HUES6 (cell line): ENCODE results near the gene CENPL.
A peak's percentile ranks its signal among the peaks of the same experiment; 100 is the strongest.
"Not testable (repeated sequence)": the region's sequence is repeated elsewhere in the genome, so short reads cannot be mapped to it uniquely, and the experiment has no call there.

Experiments used
- H3K27ac ChIP-seq: 2 replicates; pipeline ENCODE4 v1.7.0; 2013; ENCODE audit warnings: low read depth, mild to moderate bottlenecking, low read length, inconsistent platforms
- H3K27me3 ChIP-seq: 2 replicates; pipeline ENCODE4 v1.6.1; 2013; ENCODE audit warnings: low read length; ENCODE audit not compliant: control insufficient read depth, insufficient read depth
- H3K36me3 ChIP-seq: 2 replicates; pipeline ENCODE4 v1.6.1; 2013; ENCODE audit warnings: low read length; ENCODE audit not compliant: control insufficient read depth, insufficient read depth
- H3K4me1 ChIP-seq: 2 replicates; pipeline ENCODE4 v1.6.1; 2013; ENCODE audit warnings: low read length; ENCODE audit not compliant: control insufficient read depth, insufficient read depth
- H3K4me3 ChIP-seq: 2 replicates; pipeline ENCODE4 v1.5.1; 2013; ENCODE audit warnings: low read depth, low read length
- H3K9ac ChIP-seq: one replicate; pipeline ENCODE4 v1.6.1; 2013; ENCODE audit warnings: mild to moderate bottlenecking, low read length
- H3K9me3 ChIP-seq: 2 replicates; pipeline ENCODE4 v1.6.1; 2013; ENCODE audit warnings: low read depth, low read length; ENCODE audit not compliant: control insufficient read depth, insufficient read depth

CENPL gene

DNA sequence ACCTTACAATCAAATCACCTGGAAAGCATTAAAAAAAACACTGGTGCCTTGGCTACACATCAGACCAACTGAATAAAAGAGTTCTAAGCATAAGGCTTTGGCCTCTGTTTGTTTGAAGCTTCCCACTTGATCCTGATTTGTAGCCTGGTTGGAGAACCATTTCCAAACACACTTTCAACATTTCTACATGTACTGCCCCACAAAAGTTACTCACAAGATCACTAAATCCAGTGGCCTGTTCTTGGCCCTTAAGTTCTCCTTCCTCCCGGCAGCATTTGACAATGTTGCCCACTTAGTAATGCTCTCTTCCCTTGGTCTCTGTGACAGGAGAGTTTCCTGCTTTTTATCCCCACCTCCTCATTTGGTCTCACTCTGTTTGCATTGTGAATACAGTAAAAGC lies 31.3 kb upstream of the CENPL start:
- Histone ChIP-seq H3K4me3 (no peak overlapping the region), H3K27ac (no peak overlapping the region), H3K36me3 (peaks cover 66% of the 10 kb centered on the region), H3K9me3 (no peaks in the 10 kb centered on the region), H3K4me1 (peaks cover 14% of the 10 kb centered on the region), H3K27me3 (no peaks in the 10 kb centered on the region), H3K9ac (no peak overlapping the region)

GRCh38 chr1:173853074-173853473 lies 28.4 kb upstream of the CENPL start:
- H3K9ac ChIP-seq = no peak overlapping the region
- peaks cover 52% of the 10 kb centered on the region for H3K36me3 ChIP-seq

GRCh38 chr1:173852105-173852504 lies 27.4 kb upstream of the CENPL start:
- H3K9me3 ChIP-seq = no peaks in the 10 kb centered on the region
- no peak overlapping the region for H3K4me3 ChIP-seq
- H3K9ac ChIP-seq = no peak overlapping the region
- H3K4me1 ChIP-seq = peaks cover 14% of the 10 kb centered on the region
- no peak overlapping the region for H3K27ac ChIP-seq
- no peaks in the 10 kb centered on the region for H3K27me3 ChIP-seq
- H3K36me3 ChIP-seq = peaks cover 43% of the 10 kb centered on the region

More at GRCh38 chr1:173853074-173853473, 28.4 kb upstream of the CENPL start:
- H3K4me3 ChIP-seq = no peak overlapping the region
- no peaks in the 10 kb centered on the region for H3K9me3 ChIP-seq
- peaks cover 14% of the 10 kb centered on the region for H3K4me1 ChIP-seq
- peak overlapping the region; percentile 77 for H3K27ac ChIP-seq
- no peaks in the 10 kb centered on the region for H3K27me3 ChIP-seq

DNA sequence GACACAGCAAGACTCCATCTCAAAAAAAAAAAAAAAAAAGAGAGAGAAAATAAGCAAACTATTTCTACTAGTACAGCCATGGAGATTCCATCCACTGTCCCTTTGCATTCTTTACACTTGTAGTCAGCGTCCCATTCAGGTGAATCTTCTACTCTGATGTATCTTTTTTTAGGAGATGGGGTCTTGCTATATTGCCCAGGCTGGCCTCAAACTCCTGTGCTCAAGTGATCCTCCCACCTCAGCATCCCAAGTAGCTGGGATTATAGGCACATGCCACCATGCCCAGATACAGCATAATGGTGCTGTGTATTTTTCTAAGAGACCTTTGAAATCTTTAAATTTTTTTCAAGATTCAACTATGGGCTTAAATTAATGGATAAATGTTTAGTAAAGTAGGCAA lies 8.1 kb upstream of the CENPL start:
- no peak overlapping the region for H3K9ac ChIP-seq
- no peak overlapping the region for H3K27ac ChIP-seq
- H3K4me1 ChIP-seq = no peaks in the 10 kb centered on the region
- peaks cover 59% of the 10 kb centered on the region for H3K36me3 ChIP-seq
- no peak overlapping the region for H3K4me3 ChIP-seq
- H3K27me3 ChIP-seq = no peaks in the 10 kb centered on the region
- no peaks in the 10 kb centered on the region for H3K9me3 ChIP-seq

- Histone ChIP-seq H3K27me3 (no peaks in the 10 kb centered on the region), H3K9me3 (no peaks in the 10 kb centered on the region), H3K36me3 (peaks cover 24% of the 10 kb centered on the region), H3K4me1 (peaks cover 6% of the 10 kb centered on the region; the same call in 1 of the 2 replicates), H3K9ac (no peak overlapping the region), H3K27ac (no peak overlapping the region), H3K4me3 (no peak overlapping the region)
Measured at GRCh38 chr1:173827611-173828010, 2.9 kb upstream of the CENPL start.

- H3K9me3 ChIP-seq = no peaks in the 10 kb centered on the region
- no peaks in the 10 kb centered on the region for H3K27me3 ChIP-seq
- peaks cover 21% of the 10 kb centered on the region for H3K36me3 ChIP-seq
- peaks cover 6% of the 10 kb centered on the region; the same call in 1 of the 2 replicates for H3K4me1 ChIP-seq
- H3K9ac ChIP-seq = peak overlapping the region; percentile 95
- peak overlapping the region; percentile 82 for H3K27ac ChIP-seq
- H3K4me3 ChIP-seq = peak overlapping the region; percentile 82
Measured at GRCh38 chr1:173823781-173824314, 835 bp downstream of the CENPL start.

DNA sequence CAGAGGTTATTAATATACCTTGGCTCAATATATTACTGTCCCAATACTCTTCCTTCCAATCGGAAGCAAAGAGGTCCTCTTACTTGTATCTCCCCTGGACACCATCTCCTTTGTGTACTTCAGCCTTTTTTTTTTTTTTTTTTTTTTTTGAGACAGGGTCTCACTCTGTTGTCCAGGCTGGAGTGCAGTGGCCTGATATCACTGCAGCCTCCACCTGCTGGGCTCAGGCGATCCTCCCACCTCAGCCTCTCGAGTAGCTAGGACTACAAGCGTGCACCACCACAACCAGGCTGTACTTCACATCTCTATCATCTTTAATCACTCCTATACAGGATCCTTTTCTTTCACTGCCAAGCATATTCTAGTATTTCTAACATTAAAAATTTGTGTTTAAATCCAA lies 3.0 kb downstream of the CENPL start:
- Histone ChIP-seq H3K9me3 (no peaks in the 10 kb centered on the region), H3K9ac (no peak overlapping the region), H3K4me3 (no peak overlapping the region), H3K27ac (no peak overlapping the region), H3K27me3 (no peaks in the 10 kb centered on the region), H3K4me1 (peaks cover 6% of the 10 kb centered on the region; the same call in 1 of the 2 replicates), H3K36me3 (peaks cover 25% of the 10 kb centered on the region)

DNA sequence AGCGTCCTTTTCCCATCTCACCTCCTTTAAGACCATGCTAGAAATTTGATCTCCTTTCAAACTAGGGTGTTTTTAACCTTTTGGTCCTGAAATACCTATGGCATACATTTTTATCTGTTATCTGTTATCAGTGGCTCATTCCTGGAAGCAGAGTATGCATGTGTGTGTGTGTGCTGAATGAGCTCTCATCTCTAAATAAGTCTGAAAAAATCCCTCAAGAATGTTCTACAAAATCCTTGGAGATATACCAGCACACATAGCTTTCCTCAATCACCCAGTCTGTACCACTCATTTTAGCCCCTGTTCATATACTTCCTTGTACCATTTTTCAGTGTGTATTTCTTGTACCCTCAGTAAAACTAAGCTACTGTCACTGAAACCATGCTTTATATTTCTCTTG lies 6.2 kb downstream of the CENPL start:
- H3K9me3 ChIP-seq = no peaks in the 10 kb centered on the region
- peaks cover 6% of the 10 kb centered on the region; the same call in 1 of the 2 replicates for H3K4me1 ChIP-seq

GRCh38 chr1:173813654-173814053 lies 11.0 kb downstream of the CENPL start:
- H3K4me1 ChIP-seq, H3K4me3 ChIP-seq, H3K9ac ChIP-seq, H3K27ac ChIP-seq, H3K9me3 ChIP-seq, H3K27me3 ChIP-seq: not testable (repeated sequence)
- H3K36me3 ChIP-seq = peaks cover 14% of the 10 kb centered on the region

More for the DNA sequence above, 6.2 kb downstream of the CENPL start:
- H3K9ac ChIP-seq = no peak overlapping the region
- H3K27ac ChIP-seq = no peak overlapping the region
- H3K36me3 ChIP-seq = peaks cover 25% of the 10 kb centered on the region
- no peak overlapping the region for H3K4me3 ChIP-seq
- no peaks in the 10 kb centered on the region for H3K27me3 ChIP-seq

- H3K9ac ChIP-seq = no peak overlapping the region
- no peaks in the 10 kb centered on the region for H3K4me1 ChIP-seq
- H3K36me3 ChIP-seq = peaks cover 62% of the 10 kb centered on the region
- H3K9me3 ChIP-seq = no peaks in the 10 kb centered on the region
- H3K27me3 ChIP-seq = no peaks in the 10 kb centered on the region
- no peak overlapping the region for H3K27ac ChIP-seq
- H3K4me3 ChIP-seq = no peak overlapping the region
Measured at GRCh38 chr1:173802961-173803360, 21.7 kb downstream of the CENPL start.

- not testable (repeated sequence) for H3K9me3 ChIP-seq, H3K27me3 ChIP-seq, H3K4me3 ChIP-seq, H3K4me1 ChIP-seq, H3K9ac ChIP-seq, H3K27ac ChIP-seq
- peaks cover 45% of the 10 kb centered on the region for H3K36me3 ChIP-seq
Measured at GRCh38 chr1:173799995-173800394, 24.7 kb downstream of the CENPL start.

GRCh38 chr1:173798078-173798477 lies 26.6 kb downstream of the CENPL start:
- Histone ChIP-seq H3K9me3 (no peaks in the 10 kb centered on the region), H3K9ac (no peak overlapping the region), H3K27me3 (no peaks in the 10 kb centered on the region), H3K4me1 (no peaks in the 10 kb centered on the region), H3K4me3 (no peak overlapping the region), H3K36me3 (peaks cover 34% of the 10 kb centered on the region), H3K27ac (no peak overlapping the region)
